GM12875 (cell line): ENCODE measurements around the gene ZNF236.

Source experiments
- H3K4me3 ChIP-seq: one replicate; pipeline ENCODE4 v1.5.1; 2011; ENCODE audit warnings: low read depth, low read length, control low read depth
- CTCF ChIP-seq: IDR thresholded peaks from 2 replicates; pipeline ENCODE4 v1.5.1; 2011; ENCODE audit warnings: low read depth, mild to moderate bottlenecking, control low read depth, inconsistent platforms, low read length, moderate library complexity, borderline replicate concordance; ENCODE audit not compliant: insufficient read depth

Gene ZNF236

DNA sequence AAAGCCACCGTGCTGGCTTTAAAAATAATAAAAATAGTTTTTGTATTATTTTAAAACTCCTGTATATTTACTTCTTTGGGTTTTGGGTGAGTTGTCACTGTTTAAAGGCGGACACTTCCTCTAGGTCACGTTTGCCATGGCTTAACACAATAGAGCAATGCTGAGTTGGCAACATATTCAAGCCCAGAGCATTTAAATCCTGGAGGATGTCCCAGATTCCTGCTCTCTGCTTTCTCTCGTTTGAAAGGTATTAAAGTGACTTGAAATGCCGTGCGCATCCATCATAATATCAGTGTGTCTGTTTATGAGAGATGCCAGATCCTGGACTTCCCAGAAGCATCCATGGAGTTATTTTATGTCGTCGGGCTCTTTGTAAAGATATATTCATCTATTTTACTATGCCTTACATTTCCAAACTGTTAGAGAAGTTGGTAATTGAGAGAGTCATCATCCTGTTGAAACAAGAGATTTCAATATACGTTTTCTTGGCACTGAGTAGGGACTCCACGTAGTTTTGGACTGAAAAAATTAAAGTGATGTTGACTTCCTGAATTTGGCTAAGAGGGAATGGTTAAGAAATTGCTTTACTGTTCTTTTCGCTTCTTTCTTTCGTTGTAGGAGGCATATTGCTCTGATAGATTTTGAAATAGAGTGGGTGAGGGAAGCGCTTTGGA is 150.6 kb downstream of the ZNF236 start:
- no peak overlapping the region for H3K4me3 ChIP-seq
- no peak for TF ChIP-seq CTCF

GRCh38 chr18:76973520-76974266 is 151.3 kb downstream of the ZNF236 start:
- H3K4me3 ChIP-seq = no peak overlapping the region
- no peak for TF ChIP-seq CTCF

GRCh38 chr18:76974386-76974785 is 152.0 kb downstream of the ZNF236 start:
- no peak for TF ChIP-seq CTCF
- no peak overlapping the region for H3K4me3 ChIP-seq

GRCh38 chr18:76975577-76976110 is 153.3 kb downstream of the ZNF236 start:
- no peak for TF ChIP-seq CTCF
- H3K4me3 ChIP-seq = no peak overlapping the region

- TF ChIP-seq CTCF = no peak
- H3K4me3 ChIP-seq = no peak overlapping the region
Measured at GRCh38 chr18:76977108-76977621, 154.8 kb downstream of the ZNF236 start.

DNA sequence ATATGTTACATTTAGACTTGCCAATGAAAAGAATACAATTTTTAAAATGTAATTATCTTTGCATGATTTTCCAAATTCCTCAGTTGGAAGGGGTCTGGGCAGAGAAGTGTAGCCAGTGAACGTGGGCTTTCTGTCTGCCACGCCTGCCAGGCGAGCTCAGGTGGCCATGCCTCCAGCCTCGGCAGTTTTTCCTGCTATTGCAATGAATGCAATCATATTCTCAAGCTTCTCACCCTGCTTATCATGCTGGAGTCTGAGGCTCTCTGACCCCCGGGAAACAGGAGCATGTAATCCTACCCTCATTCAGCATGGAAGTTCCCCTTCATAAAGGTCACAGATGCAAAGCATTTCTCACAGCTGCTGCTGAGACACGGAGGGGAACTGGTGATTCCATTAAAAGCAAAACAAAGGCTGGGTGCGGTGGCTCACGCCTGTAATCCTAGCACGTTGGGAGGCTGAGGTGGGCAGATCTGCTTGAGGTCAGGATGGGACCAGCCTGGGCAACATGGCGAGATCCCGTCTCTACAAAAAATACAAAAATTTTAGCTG is 155.4 kb downstream of the ZNF236 start:
- no peak for TF ChIP-seq CTCF

More for the DNA sequence above, 155.4 kb downstream of the ZNF236 start:
- H3K4me3 ChIP-seq = no peak overlapping the region
